Endodermal cell (in vitro differentiated cells): ENCODE data around the gene RNF223. TPM values are rescaled to one million over a fixed set of nuclear protein-coding genes. Genes with fewer than 3 reads are reported as not detected.

Experiments
- DNase-seq: peaks from one replicate; pipeline ENCODE4 v3.0.0-alpha.2; 2017
- H3K27ac ChIP-seq: 2 replicates; pipeline ENCODE4 v1.5.1; 2013; ENCODE audit warnings: mild to moderate bottlenecking, low read depth, low read length, moderate library complexity
- H3K27me3 ChIP-seq: 2 replicates; pipeline ENCODE4 v1.6.1; 2013; ENCODE audit warnings: mild to moderate bottlenecking, low read length, moderate library complexity; ENCODE audit not compliant: insufficient read depth, control insufficient read depth, poor library complexity, severe bottlenecking
- H3K36me3 ChIP-seq: 2 replicates; pipeline ENCODE4 v1.7.0; 2013; ENCODE audit warnings: mild to moderate bottlenecking, low read length, moderate library complexity; ENCODE audit not compliant: control insufficient read depth, insufficient read depth
- H3K4me1 ChIP-seq: one replicate; pipeline ENCODE4 v1.7.0; 2013; ENCODE audit warnings: low read length; ENCODE audit not compliant: control insufficient read depth, insufficient read depth
- H3K4me3 ChIP-seq: 2 replicates; pipeline ENCODE4 v1.5.1; 2013; ENCODE audit warnings: mild to moderate bottlenecking, low read length, moderate library complexity
- H3K9ac ChIP-seq: 2 replicates; pipeline ENCODE4 v1.6.1; 2013; ENCODE audit warnings: mild to moderate bottlenecking, low read length, moderate library complexity; ENCODE audit not compliant: poor library complexity, severe bottlenecking; ENCODE audit errors: extremely low read depth
- H3K9me3 ChIP-seq: 2 replicates; pipeline ENCODE4 v1.6.1; 2013; ENCODE audit warnings: mild to moderate bottlenecking, low read length, moderate library complexity; ENCODE audit not compliant: control insufficient read depth
- H3K27ac Mint-ChIP-seq: 2 replicates; pipeline ENCODE4 v1.8.0; 2020; ENCODE audit warnings: mixed read lengths
- H3K27me3 Mint-ChIP-seq: 2 replicates; pipeline ENCODE4 v1.8.0; 2021; ENCODE audit warnings: mild to moderate bottlenecking, mixed read lengths; ENCODE audit not compliant: insufficient read depth
- H3K36me3 Mint-ChIP-seq: 2 replicates; pipeline ENCODE4 v1.8.0; 2020; ENCODE audit warnings: low read depth, mixed read lengths
- H3K4me1 Mint-ChIP-seq: 2 replicates; pipeline ENCODE4 v1.8.0; 2020; ENCODE audit warnings: mixed read lengths
- H3K4me3 Mint-ChIP-seq: 2 replicates; pipeline ENCODE4 v1.8.0; 2020; ENCODE audit warnings: mild to moderate bottlenecking, moderate library complexity, mixed read lengths
- H3K9me3 Mint-ChIP-seq: 2 replicates; pipeline ENCODE4 v1.8.0; 2020; ENCODE audit warnings: mild to moderate bottlenecking, mixed read lengths
- WGBS, 2 experiments: methylation state at CpG; one replicate each; pipeline versions ENCODE4 v1.1.5 to v1.1.7; 2013; ENCODE audit warnings: missing lambda C conversion rate in 2 of 2, mixed read lengths in 1 of 2; ENCODE audit not compliant: insufficient coverage in 1 of 2, insufficient read length in 1 of 2; 5-methylcytosine and 5-hydroxymethylcytosine counted together
- total RNA-seq, 2 donors: library from RNA; stranded (reverse); fragmentation: NEBNext Ultra II Directional in 1 of 2; extraction: Animal tissue kit (Norgen Biotek cat#: 25700) in 1 of 2; gene quantifications; 2 replicates in 1 of 2; 3 replicates in 1 of 2; pipeline ENCODE4 v1.2.1, GENCODE V29; 2021
- TF ChIP-seq, protein P1 (sequence below): fragments of 200-600 bp; sonication (generic); conservative IDR thresholded peaks from 2 replicates; pipeline ENCODE4 v1.5.0; 2021; ENCODE audit warnings: antibody characterized with exemption, mild to moderate bottlenecking

The RNF223 gene
- total RNA-seq, 2 donors from 2014 or later = not detected

DNA sequence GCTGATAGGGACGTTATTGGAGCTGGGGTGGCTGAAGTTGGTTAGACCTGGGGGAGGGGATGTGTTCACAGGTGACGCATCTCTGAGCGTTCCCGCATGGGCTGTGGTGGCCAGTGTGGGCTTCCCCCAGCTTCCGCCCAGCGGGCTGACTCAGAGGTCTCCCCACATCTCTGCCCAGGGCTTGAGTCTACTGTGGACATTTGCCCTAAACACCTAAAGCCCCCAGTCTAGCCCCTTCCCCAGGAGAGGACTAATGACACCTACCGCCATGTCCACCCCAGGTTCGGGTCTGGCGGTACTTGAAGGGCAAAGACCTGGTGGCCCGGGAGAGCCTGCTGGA lies 52.2 kb downstream of the RNF223 start:
- Mint-ChIP-seq H3K27me3 (peaks cover 17% of the 10 kb centered on the region), H3K27ac (no peak overlapping the region), H3K4me3 (peak overlapping the region; percentile 59), H3K4me1 (peaks cover 14% of the 10 kb centered on the region), H3K9me3 (no peaks in the 10 kb centered on the region), H3K36me3 (peaks cover 19% of the 10 kb centered on the region)
- H3K4me3 ChIP-seq = peak overlapping the region; percentile 80
- H3K27ac ChIP-seq = no peak overlapping the region
- no peak for DNase-seq
- 94 to 96% methylated on average over 7 to 10 of the region's 10 CpGs for WGBS, 2 experiments
- no peaks in the 10 kb centered on the region for H3K27me3 ChIP-seq
- no peaks in the 10 kb centered on the region for H3K9me3 ChIP-seq
- peaks cover 23% of the 10 kb centered on the region for H3K4me1 ChIP-seq
- H3K36me3 ChIP-seq = peaks cover 29% of the 10 kb centered on the region
- TF ChIP-seq, protein P1, sequence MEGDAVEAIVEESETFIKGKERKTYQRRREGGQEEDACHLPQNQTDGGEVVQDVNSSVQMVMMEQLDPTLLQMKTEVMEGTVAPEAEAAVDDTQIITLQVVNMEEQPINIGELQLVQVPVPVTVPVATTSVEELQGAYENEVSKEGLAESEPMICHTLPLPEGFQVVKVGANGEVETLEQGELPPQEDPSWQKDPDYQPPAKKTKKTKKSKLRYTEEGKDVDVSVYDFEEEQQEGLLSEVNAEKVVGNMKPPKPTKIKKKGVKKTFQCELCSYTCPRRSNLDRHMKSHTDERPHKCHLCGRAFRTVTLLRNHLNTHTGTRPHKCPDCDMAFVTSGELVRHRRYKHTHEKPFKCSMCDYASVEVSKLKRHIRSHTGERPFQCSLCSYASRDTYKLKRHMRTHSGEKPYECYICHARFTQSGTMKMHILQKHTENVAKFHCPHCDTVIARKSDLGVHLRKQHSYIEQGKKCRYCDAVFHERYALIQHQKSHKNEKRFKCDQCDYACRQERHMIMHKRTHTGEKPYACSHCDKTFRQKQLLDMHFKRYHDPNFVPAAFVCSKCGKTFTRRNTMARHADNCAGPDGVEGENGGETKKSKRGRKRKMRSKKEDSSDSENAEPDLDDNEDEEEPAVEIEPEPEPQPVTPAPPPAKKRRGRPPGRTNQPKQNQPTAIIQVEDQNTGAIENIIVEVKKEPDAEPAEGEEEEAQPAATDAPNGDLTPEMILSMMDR = no peak
- H3K9ac ChIP-seq = no peak overlapping the region

DNA sequence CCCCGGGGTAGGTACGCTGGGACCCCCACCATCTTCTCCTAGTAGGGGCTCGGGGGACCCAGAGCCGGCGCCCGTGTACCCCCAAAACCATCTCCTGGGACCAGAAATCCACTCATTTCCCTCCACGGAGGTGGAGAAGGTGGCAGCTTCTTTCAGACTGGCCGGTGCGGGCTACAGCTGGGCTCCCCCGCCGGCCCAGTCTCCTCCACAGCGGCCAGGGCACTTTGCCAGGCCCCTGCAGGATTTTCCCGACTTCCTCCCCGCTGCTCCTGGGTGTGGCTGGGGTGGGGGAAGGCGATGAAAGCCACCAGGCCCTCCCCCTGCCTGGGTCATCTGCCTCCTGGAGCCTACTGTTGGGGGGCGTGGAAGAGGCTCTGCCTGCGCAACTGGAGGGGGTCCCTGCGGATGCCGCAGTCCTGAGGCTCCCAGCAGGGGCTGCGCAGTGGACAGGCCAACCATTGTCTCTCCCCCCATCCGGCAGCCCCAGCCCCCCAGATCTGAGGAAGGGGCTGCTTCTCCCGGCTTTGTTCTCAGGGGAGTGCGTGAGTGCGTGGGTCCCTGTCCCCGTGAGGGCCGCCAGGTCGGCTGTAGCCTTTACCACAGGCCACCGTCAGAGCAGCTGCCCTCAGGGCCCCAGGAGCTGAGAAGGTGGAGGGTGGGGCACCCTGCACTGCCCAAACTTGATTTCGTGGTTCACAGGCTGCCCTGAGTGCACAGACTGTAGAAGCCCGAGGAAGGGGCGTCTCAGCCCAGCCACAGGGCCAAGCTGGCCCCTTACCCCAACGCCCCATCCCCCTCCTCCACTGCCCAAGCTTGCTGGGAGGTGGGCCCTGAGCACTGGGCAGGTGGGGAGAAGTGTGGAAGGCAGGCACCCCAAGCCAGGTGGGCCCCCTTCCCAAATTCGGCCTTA lies 52.8 kb downstream of the RNF223 start:
- Histone ChIP-seq H3K27me3 (no peaks in the 10 kb centered on the region), H3K4me1 (peaks cover 23% of the 10 kb centered on the region), H3K4me3 (peak overlapping the region; percentile 80), H3K27ac (no peak overlapping the region), H3K9me3 (no peaks in the 10 kb centered on the region), H3K9ac (peak overlapping the region; percentile 53), H3K36me3 (peaks cover 23% of the 10 kb centered on the region)
- Mint-ChIP-seq H3K36me3 (peaks cover 19% of the 10 kb centered on the region), H3K9me3 (no peaks in the 10 kb centered on the region), H3K4me3 (peak overlapping the region; percentile 59), H3K27me3 (peaks cover 17% of the 10 kb centered on the region), H3K4me1 (peaks cover 14% of the 10 kb centered on the region), H3K27ac (no peak overlapping the region)
- WGBS, 2 experiments = 20 to 33% methylated on average over 5 to 33 of the region's 33 CpGs
- TF ChIP-seq, protein P1 = no peak
- peak; percentile 70 for DNase-seq

Other genes starting within 250 kb of the RNF223 start
- 100 to 1,000 TPM; 152 to 156 TPM for gene SAMD11, start 150.4 kb downstream of the RNF223 start, total RNA-seq
- gene NOC2L, start 115.0 kb downstream of the RNF223 start, total RNA-seq = 10 to 100 TPM; 83.5 to 97.3 TPM
- 10 to 100 TPM; 49.2 to 58.2 TPM for gene KLHL17, start 113.7 kb downstream of the RNF223 start, total RNA-seq
- gene PLEKHN1, start 107.8 kb downstream of the RNF223 start, total RNA-seq = 1 to 10 TPM; 1.5 to 4.6 TPM
- not detected for gene PERM1, start 92.2 kb downstream of the RNF223 start, total RNA-seq
- gene HES4, start 74.2 kb downstream of the RNF223 start, total RNA-seq = 10 to 100 TPM; 16.1 to 19.7 TPM
- gene ISG15, start 60.8 kb downstream of the RNF223 start, total RNA-seq = 10 to 100 TPM; 46.6 to 48.4 TPM
- gene AGRN, start 54.2 kb downstream of the RNF223 start, total RNA-seq = 100 to 1,000 TPM; 269 to 288 TPM
- 10 to 100 TPM; 23.1 to 29.5 TPM for gene C1orf159, start 41.8 kb upstream of the RNF223 start, total RNA-seq
- gene TTLL10, start 99.6 kb upstream of the RNF223 start, total RNA-seq = 1 to 10 TPM in 1 of 2 donors, under 1 TPM in 1; 0.93 to 1.2 TPM
- 1 to 10 TPM in 1 of 2 donors, under 1 TPM in 1; 0.95 to 1.7 TPM for gene TNFRSF18, start 132.3 kb upstream of the RNF223 start, total RNA-seq
- gene TNFRSF4, start 139.8 kb upstream of the RNF223 start, total RNA-seq = under 1 TPM in 1 of 2 donors, not detected in 1; 0.20 TPM
- 10 to 100 TPM; 85.9 to 95.6 TPM for gene SDF4, start 157.7 kb upstream of the RNF223 start, total RNA-seq
- gene B3GALT6, start 157.9 kb upstream of the RNF223 start, total RNA-seq = 10 to 100 TPM; 24.8 to 31.5 TPM
- gene C1QTNF12, start 172.4 kb upstream of the RNF223 start, total RNA-seq = 10 to 100 TPM in 1 of 2 donors, 1 to 10 TPM in 1; 8.1 to 13.5 TPM
- gene UBE2J2, start 199.5 kb upstream of the RNF223 start, total RNA-seq = 10 to 100 TPM; 69.9 to 72.7 TPM
- gene SCNN1D, start 206.1 kb upstream of the RNF223 start, total RNA-seq = 1 to 10 TPM; 5.4 TPM
- 10 to 100 TPM; 36.8 to 43.5 TPM for gene ACAP3, start 233.6 kb upstream of the RNF223 start, total RNA-seq
- gene PUSL1, start 234.3 kb upstream of the RNF223 start, total RNA-seq = 10 to 100 TPM; 21.7 to 23.8 TPM